T-cell (primary cell): Measurements from ENCODE around the gene IL1RL2. TPM values are rescaled to one million over a fixed set of nuclear protein-coding genes. Genes with fewer than 3 reads are reported as not detected.

Experiments
- ATAC-seq, 4 experiments: fragments of 200-7000 bp in 3 of 4; fragments of 150-1000 bp in 1 of 4; cut with Tn5 transposase; replicated peaks in 1 of 4; 1 replicate in 3 of 4; 2 replicates in 1 of 4; pipeline ENCODE4 v1.10.0; 2021; ENCODE audit warnings: moderate library complexity in 3 of 4, mild to moderate bottlenecking in 2 of 4, moderate number of reproducible peaks in 1 of 4
- CTCF ChIA-PET, 2 donors: fragments of 300-600 bp; sonication (Branson Sonifier 250); formaldehyde crosslinking; loops; one replicate each; lab custom pipeline; 2022; ENCODE audit warnings: antibody characterized with exemption in 2 of 2; lab: Charles Lee
- POLR2A ChIA-PET, 2 donors: fragments of 300-600 bp; sonication (Branson Sonifier 250); formaldehyde crosslinking; loops; one replicate each; lab custom pipeline; 2022; ENCODE audit warnings: antibody characterized with exemption in 2 of 2; lab: Charles Lee
- DNase-seq, 35 experiments: peaks; one replicate each; pipeline versions ENCODE4 v3.0.0 to v3.0.0-alpha.2; 2013 to 2023
- H3K27ac ChIP-seq: one replicate; pipeline ENCODE4 v1.5.1; 2013; ENCODE audit warnings: low read length
- H3K27me3 ChIP-seq, 2 experiments: replicated peaks in 1 of 2; 1 replicate in 1 of 2; 2 replicates in 1 of 2; pipeline versions ENCODE4 v1.6.1 to v1.7.0; 2013; ENCODE audit warnings: low read length in 1 of 2, mixed read lengths in 1 of 2; ENCODE audit not compliant: control insufficient read depth in 2 of 2, insufficient read depth in 2 of 2; ENCODE audit errors: extremely low read depth in 1 of 2
- H3K36me3 ChIP-seq, 2 donors: 1 replicate in 1 of 2; 2 replicates in 1 of 2; pipeline versions ENCODE4 v1.6.1 to v1.7.0; 2013; ENCODE audit warnings: low read length in 1 of 2; ENCODE audit not compliant: control insufficient read depth in 2 of 2, insufficient read depth in 1 of 2; ENCODE audit errors: extremely low read depth in 1 of 2
- H3K4me1 ChIP-seq, 2 experiments: 1 replicate in 1 of 2; 2 replicates in 1 of 2; pipeline versions ENCODE4 v1.6.1 to v1.7.0; 2013; ENCODE audit warnings: low read length in 2 of 2, mixed read lengths in 1 of 2; ENCODE audit not compliant: insufficient read depth in 2 of 2, control insufficient read depth in 1 of 2; ENCODE audit errors: extremely low read depth in 1 of 2
- H3K4me3 ChIP-seq, 2 donors: 1 replicate in 1 of 2; 2 replicates in 1 of 2; pipeline versions ENCODE4 v1.5.1 to v1.7.0; 2013; ENCODE audit warnings: mild to moderate bottlenecking in 2 of 2, low read length in 1 of 2, moderate library complexity in 1 of 2; ENCODE audit not compliant: control insufficient read depth in 1 of 2; ENCODE audit errors: extremely low read depth in 1 of 2
- H3K9me3 ChIP-seq: 2 replicates; pipeline ENCODE4 v1.7.0; 2013
- H3K27ac Mint-ChIP-seq, 2 donors: one replicate each; pipeline ENCODE4 v1.8.0; 2020 to 2021; ENCODE audit warnings: mild to moderate bottlenecking in 2 of 2, mixed read lengths in 2 of 2
- H3K27me3 Mint-ChIP-seq, 2 donors: one replicate each; pipeline ENCODE4 v1.8.0; 2021 to 2022; ENCODE audit warnings: mixed read lengths in 2 of 2
- H3K36me3 Mint-ChIP-seq: one replicate; pipeline ENCODE4 v1.8.0; 2021; ENCODE audit warnings: mixed read lengths
- H3K4me1 Mint-ChIP-seq, 3 donors: one replicate each; pipeline ENCODE4 v1.8.0; 2020 to 2022; ENCODE audit warnings: mixed read lengths in 3 of 3, mild to moderate bottlenecking in 1 of 3
- H3K4me3 Mint-ChIP-seq, 3 donors: one replicate each; pipeline ENCODE4 v1.8.0; 2020 to 2022; ENCODE audit warnings: mild to moderate bottlenecking in 3 of 3, mixed read lengths in 3 of 3, moderate library complexity in 3 of 3
- H3K9me3 Mint-ChIP-seq, 3 donors: one replicate each; pipeline ENCODE4 v1.8.0; 2020 to 2022; ENCODE audit warnings: mixed read lengths in 3 of 3
- WGBS: methylation state at CpG from one replicate; pipeline ENCODE4 v1.1.5; 2013; ENCODE audit warnings: missing lambda C conversion rate; ENCODE audit not compliant: insufficient coverage; 5-methylcytosine and 5-hydroxymethylcytosine counted together
- total RNA-seq, 35 experiments: library from RNA in 6 of 35; stranded (reverse) in 6 of 35; fragments of 120-200 nt in 1 of 35; gene quantifications; one replicate each; pipeline versions ENCODE4 v1.2.1 to v1.2.4 and lab custom pipeline; 2013 to 2026

Gene IL1RL2
- total RNA-seq, 5 donors from 2014 or later (not counting 1 experiment from before 2014, with no cell fraction given), result not detected

DNA sequence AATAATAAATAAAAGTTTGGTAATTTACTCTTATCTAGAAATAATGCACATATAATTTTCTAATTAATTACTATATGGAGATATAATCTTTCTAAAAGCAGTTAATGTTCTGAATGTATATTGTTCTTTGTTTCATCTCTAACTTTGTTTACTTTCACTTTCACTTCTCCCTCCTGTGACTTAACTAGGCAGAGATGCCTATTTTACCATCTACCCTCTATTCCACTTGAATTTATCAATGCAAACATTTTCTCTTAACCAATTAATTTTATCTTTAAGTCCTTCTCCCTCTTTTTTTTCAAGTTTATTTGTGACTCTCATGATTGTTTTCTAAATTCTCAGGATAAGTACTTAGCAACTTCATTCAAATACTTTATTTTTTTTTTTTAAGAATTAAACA is 69.5 kb downstream of the IL1RL2 start:
- no peaks in the 10 kb centered on the region for H3K36me3 ChIP-seq
- H3K27ac ChIP-seq, result no peak overlapping the region
- ATAC-seq (no peak), DNase-seq (peak in 1 of 35 experiments; percentile 50)
- ChIA-PET CTCF (interaction anchor here (0.5 to 2.5 kb wide), 8 partner anchors 13 to 1674 kb away, joined by 3 to 17 read pairs (median 4); no protein-coding TSS in a partner anchor), POLR2A (interaction anchor here in 1 of 2 donors (0.6 kb wide), 1 partner anchor 825 kb away, joined by 3 read pairs; no protein-coding TSS in a partner anchor)
- no peaks in the 10 kb centered on the region for H3K36me3 Mint-ChIP-seq
- H3K27me3 ChIP-seq, result peaks cover 0 to 1% of the 10 kb centered on the region in 2 experiments
- peak overlapping the region in 1 of 2 donors; percentile 11 for H3K27ac Mint-ChIP-seq
- no peaks in the 10 kb centered on the region for H3K9me3 Mint-ChIP-seq
- H3K4me3 ChIP-seq, result no peak overlapping the region
- peaks cover 28 to 62% (median 54%) of the 10 kb centered on the region in 3 donors for H3K4me1 Mint-ChIP-seq
- no peaks in the 10 kb centered on the region for H3K9me3 ChIP-seq
- peaks cover 0 to under 1% of the 10 kb centered on the region in 2 donors for H3K27me3 Mint-ChIP-seq
- peaks cover 4 to 26% of the 10 kb centered on the region in 2 experiments for H3K4me1 ChIP-seq
- H3K4me3 Mint-ChIP-seq, result peak overlapping the region; percentile 18 to 74 (median 60)

DNA sequence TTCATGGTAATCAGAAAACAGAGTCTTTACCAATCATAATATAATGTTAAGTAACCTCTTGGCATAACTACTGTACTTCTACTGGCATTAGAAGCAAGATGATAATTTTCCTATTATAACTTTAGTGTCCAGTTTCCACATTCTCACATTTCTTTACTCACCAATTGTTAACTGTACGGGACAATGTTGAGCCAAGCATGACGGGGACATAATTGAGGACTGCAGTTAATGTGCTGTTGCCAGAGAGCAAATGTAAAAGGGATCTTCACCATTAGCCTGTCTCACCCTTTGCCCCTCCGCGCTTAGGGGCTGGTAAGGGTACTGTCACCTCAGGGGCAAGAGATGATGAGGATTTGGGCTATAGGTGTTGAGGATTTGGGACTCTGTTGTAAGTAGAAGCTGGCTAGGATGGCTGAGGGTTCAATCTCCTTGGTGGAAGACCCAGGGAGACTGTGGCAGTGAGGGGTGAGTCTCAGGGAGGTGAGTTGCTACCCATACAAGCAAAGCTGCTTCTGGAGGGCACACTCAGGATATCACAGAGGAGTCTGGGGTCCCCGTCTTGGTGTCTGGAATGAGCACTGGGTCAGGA is 70.1 kb downstream of the IL1RL2 start:
- H3K4me1 ChIP-seq, result peaks cover 2 to 27% of the 10 kb centered on the region in 2 experiments
- no peaks in the 10 kb centered on the region for H3K9me3 Mint-ChIP-seq
- ATAC-seq (no peak), DNase-seq (no peak)
- 100% methylated on average over 1 of the region's 5 CpGs for WGBS
- ChIA-PET CTCF (interaction anchor here (0.6 to 2.5 kb wide), 5 partner anchors 14 to 1675 kb away, joined by 3 to 17 read pairs (median 4); no protein-coding TSS in a partner anchor), POLR2A (no interaction called here)
- no peaks in the 10 kb centered on the region for H3K36me3 ChIP-seq
- peak overlapping the region in 1 of 3 donors; percentile 74 for H3K4me3 Mint-ChIP-seq
- no peaks in the 10 kb centered on the region for H3K9me3 ChIP-seq
- no peaks in the 10 kb centered on the region for H3K27me3 ChIP-seq
- no peak overlapping the region for H3K4me3 ChIP-seq
- H3K27ac Mint-ChIP-seq, result no peak overlapping the region
- H3K27ac ChIP-seq, result no peak overlapping the region
- H3K27me3 Mint-ChIP-seq, result no peaks in the 10 kb centered on the region
- peaks cover 25 to 57% (median 53%) of the 10 kb centered on the region in 3 donors for H3K4me1 Mint-ChIP-seq
- no peaks in the 10 kb centered on the region for H3K36me3 Mint-ChIP-seq

DNA sequence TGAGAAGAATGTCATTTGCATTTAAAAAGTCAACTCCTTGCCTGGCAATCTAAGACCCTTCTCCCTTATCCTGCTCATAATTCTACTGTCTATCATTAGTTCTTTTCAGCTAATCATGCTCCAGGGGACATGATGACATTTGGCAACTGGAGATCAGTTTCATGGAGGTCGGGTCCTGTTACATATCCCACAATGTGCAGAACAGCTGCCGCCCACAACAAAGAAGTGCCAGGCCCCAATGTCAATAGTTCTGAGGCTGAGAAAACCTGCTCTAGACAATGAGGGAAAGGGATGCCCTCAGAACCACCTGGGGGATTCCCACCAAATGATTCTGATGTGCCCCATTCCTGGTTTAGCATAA is 71.2 kb downstream of the IL1RL2 start:
- no peaks in the 10 kb centered on the region for H3K36me3 Mint-ChIP-seq
- no peaks in the 10 kb centered on the region for H3K9me3 Mint-ChIP-seq
- Histone ChIP-seq H3K36me3 (no peaks in the 10 kb centered on the region), H3K27me3 (no peaks in the 10 kb centered on the region), H3K4me1 (peaks cover 2 to 31% of the 10 kb centered on the region in 2 experiments), H3K9me3 (no peaks in the 10 kb centered on the region), H3K27ac (no peak overlapping the region), H3K4me3 (no peak overlapping the region)
- no CpG with 5 or more reads among the region's 2 CpGs for WGBS
- ChIA-PET POLR2A (no interaction called here), CTCF (interaction anchor here (0.5 to 1.1 kb wide), 4 partner anchors 50 to 396 kb away, joined by 3 to 7 read pairs (median 4); no protein-coding TSS in a partner anchor)
- no peak overlapping the region for H3K27ac Mint-ChIP-seq
- no peak overlapping the region for H3K4me3 Mint-ChIP-seq
- ATAC-seq (no peak), DNase-seq (no peak)
- H3K27me3 Mint-ChIP-seq, result no peaks in the 10 kb centered on the region
- H3K4me1 Mint-ChIP-seq, result peaks cover 25 to 47% (median 44%) of the 10 kb centered on the region in 3 donors

DNA sequence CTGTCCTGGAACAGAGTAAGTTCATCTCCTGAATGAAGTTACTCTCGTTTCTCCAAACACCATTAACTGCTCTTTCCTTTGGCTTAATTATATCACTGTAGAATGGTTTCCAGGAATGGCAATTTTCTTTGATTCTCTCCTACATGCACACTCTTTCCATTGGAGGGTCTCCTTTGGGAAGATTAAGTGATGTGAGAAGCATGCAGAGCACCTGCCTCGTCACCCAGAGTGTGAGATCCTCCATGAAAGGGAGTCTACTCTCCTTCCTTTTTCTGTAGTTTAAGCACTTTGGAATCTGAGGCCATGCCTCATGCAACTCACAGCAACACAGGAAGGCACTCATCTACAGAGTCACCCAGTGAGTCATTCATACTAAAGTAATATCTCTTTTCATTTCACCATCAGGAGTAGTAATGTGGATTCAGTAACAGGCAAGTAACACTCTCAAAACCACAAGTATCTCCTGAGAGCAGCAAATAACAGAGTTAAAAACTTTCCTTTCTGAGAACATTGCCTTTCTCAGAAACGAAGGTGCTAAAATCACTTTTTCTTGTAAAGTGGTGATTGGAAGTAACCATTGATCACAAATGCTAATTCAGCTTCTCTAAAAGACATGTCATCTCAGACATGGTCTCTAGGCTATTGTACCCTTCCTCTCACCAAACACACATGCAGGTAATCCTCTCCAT is 71.7 kb downstream of the IL1RL2 start:
- Mint-ChIP-seq H3K36me3 (no peaks in the 10 kb centered on the region), H3K27ac (peak overlapping the region; percentile 72 to 89), H3K9me3 (no peaks in the 10 kb centered on the region), H3K27me3 (no peaks in the 10 kb centered on the region), H3K4me3 (no peak overlapping the region), H3K4me1 (peaks cover 25 to 42% (median 39%) of the 10 kb centered on the region in 3 donors)
- WGBS, result no CpG with 5 or more reads among the region's 3 CpGs
- ATAC-seq (peak; percentile 54 to 86 (median 70)), DNase-seq (peak in 1 of 35 experiments; percentile 30)
- POLR2A ChIA-PET, result no interaction called here
- CTCF ChIA-PET, result interaction anchor here in 1 of 2 donors (0.7 to 1.1 kb wide), 2 partner anchors 50 to 187 kb away, joined by 4 read pairs; no protein-coding TSS in a partner anchor
- Histone ChIP-seq H3K36me3 (no peaks in the 10 kb centered on the region), H3K9me3 (no peaks in the 10 kb centered on the region), H3K4me1 (peaks cover 2 to 32% of the 10 kb centered on the region in 2 experiments), H3K27ac (peak overlapping the region; percentile 21), H3K4me3 (no peak overlapping the region), H3K27me3 (no peaks in the 10 kb centered on the region)

DNA sequence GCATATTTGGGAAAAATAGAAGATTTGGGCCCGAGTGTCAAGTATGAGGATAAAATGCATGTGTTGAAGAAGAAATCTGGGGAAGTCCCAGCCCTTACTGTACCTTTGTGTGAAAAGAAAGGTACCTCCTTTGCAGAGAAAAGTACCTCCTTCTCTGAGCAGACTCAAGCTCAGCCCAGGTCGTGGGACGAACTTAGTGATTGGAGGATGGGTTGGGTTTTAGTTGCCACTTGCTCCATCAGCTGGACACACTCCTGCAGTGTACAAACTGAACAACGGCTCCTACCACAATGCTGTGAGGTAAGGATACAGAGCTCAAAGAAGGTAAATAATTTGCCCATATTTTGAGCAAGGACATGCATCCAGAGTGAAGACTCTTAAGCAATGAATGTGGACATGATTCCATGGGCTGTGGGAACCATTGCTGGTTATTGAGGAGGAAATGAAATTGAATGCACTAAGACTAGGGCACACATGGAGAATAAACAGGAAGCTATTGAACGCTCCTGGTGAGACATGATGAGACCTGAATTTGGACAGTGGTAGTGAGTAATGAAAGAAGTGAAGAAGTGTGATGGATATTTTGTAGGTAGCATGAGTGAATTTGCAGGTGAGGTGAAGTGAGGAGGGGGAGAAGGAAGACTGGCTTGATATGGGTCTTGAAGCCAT is 74.8 kb downstream of the IL1RL2 start:
- H3K4me3 ChIP-seq, result no peak overlapping the region
- H3K27ac ChIP-seq, result no peak overlapping the region
- Mint-ChIP-seq H3K4me3 (no peak overlapping the region), H3K27me3 (no peaks in the 10 kb centered on the region), H3K4me1 (peaks cover 14 to 36% (median 31%) of the 10 kb centered on the region in 3 donors), H3K27ac (no peak overlapping the region), H3K9me3 (no peaks in the 10 kb centered on the region), H3K36me3 (no peaks in the 10 kb centered on the region)
- 84% methylated on average over 4 of the region's 5 CpGs for WGBS
- H3K36me3 ChIP-seq, result no peaks in the 10 kb centered on the region
- ChIA-PET CTCF (interaction anchor here in 1 of 2 donors (1.4 kb wide), 1 partner anchor 15 kb away, joined by 4 read pairs; no protein-coding TSS in a partner anchor), POLR2A (no interaction called here)
- ATAC-seq (no peak), DNase-seq (no peak)
- no peaks in the 10 kb centered on the region for H3K9me3 ChIP-seq
- no peaks in the 10 kb centered on the region for H3K27me3 ChIP-seq
- H3K4me1 ChIP-seq, result peaks cover 0 to 28% of the 10 kb centered on the region in 2 experiments
